ELF-1 (cell line): ENCODE measurements around the gene WDR82.

Experiments
- DNase-seq: peaks from one replicate; pipeline ENCODE4 v3.0.0-alpha.2; 2016; ENCODE audit warnings: low read depth, low spot score

Gene WDR82

GRCh38 chr3:52308308-52308707 lies 29.9 kb upstream of the WDR82 start:
- no peak for DNase-seq

DNA sequence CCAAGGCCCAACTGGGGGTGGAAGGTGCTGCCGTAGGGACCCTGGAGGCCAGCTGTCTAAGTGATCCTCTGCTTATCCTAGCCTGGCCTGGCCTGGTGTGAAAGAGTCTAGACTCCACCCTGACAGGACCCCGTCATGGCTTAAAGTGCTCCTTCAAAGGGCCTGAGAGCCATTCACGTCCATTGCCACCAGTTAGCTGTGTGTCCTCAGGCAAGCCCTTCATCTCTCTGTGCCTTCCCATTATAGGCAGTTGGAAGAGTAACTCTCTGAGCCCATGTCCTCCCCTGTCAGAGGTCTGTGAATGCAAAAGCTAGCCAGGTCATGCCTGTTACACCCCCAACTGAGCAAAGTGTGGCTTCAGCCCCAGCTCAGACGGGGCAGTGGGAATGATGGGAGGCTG lies 28.5 kb upstream of the WDR82 start:
- no peak for DNase-seq

- no peak for DNase-seq
These were observed 27.5 kb upstream of the WDR82 start for GRCh38 chr3:52305926-52306325.

- DNase-seq = no peak
These were observed 25.4 kb upstream of the WDR82 start for GRCh38 chr3:52303811-52304210.

DNA sequence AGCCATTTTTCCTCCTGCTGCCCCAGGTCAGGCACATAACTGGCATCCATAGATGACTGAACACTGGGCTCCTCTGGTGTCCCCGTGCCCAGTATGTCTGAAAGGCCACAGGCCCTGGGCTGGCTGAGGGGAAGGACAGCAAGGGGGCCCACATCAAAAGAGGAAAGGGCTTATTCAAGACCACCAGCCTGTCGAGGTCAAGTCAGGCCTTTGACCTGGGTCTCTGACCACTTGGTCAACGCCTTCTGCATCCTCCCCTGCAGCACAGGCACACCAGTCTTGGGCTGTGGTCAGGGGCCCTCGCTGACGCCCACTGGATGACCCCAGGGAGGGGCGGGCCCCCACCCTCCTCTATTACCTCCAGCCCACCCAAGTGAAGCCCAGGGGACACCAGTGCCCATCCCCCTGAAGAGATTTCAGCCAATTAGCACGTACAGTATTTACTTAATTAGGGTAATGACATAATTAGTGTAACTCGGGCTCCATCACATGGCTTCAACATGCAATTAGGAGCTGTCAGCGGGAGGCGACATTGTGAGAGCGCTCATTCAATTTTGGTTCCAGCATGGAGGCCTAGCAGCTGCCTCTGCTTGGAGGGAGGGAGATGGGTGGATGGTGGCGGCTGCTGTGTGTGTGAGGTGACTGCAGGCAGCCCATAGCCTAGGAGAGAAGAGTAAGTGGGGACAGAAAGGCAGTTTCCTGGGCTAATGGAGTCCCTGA lies 24.1 kb upstream of the WDR82 start:
- DNase-seq = no peak

- peak; percentile 74 for DNase-seq
These were observed 21.6 kb upstream of the WDR82 start for GRCh38 chr3:52299879-52300611.

DNA sequence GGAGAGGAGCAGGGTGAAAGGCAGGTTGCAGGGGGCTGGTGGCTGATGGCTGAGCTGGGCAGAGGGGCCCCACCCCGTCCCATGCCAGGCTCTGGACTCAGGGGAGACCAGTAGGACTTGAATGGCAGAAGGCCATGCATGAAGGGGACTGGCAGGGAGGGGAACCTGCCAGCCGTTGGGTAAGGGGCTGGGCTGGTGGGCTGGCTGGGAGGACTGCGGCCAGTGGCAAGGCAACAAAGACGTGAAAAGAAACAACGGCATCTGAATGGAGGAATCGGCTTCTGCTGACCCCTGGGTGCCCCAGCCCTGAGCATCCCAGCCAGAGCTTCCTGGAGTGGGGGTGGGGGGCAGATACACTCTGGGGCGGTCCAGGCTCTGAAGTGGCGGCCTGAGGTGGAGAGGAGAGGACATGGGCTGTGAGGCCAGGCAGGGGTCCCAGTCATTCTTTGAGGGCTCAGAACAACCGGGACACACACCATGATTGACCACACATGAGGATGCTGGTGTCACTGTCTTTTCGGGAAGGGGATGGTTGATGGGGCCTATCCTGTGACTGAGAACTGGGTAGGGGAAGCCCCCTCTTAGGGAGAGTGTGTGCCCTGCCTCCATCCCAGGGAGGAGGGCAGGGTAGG lies 20.9 kb upstream of the WDR82 start:
- DNase-seq = no peak

DNA sequence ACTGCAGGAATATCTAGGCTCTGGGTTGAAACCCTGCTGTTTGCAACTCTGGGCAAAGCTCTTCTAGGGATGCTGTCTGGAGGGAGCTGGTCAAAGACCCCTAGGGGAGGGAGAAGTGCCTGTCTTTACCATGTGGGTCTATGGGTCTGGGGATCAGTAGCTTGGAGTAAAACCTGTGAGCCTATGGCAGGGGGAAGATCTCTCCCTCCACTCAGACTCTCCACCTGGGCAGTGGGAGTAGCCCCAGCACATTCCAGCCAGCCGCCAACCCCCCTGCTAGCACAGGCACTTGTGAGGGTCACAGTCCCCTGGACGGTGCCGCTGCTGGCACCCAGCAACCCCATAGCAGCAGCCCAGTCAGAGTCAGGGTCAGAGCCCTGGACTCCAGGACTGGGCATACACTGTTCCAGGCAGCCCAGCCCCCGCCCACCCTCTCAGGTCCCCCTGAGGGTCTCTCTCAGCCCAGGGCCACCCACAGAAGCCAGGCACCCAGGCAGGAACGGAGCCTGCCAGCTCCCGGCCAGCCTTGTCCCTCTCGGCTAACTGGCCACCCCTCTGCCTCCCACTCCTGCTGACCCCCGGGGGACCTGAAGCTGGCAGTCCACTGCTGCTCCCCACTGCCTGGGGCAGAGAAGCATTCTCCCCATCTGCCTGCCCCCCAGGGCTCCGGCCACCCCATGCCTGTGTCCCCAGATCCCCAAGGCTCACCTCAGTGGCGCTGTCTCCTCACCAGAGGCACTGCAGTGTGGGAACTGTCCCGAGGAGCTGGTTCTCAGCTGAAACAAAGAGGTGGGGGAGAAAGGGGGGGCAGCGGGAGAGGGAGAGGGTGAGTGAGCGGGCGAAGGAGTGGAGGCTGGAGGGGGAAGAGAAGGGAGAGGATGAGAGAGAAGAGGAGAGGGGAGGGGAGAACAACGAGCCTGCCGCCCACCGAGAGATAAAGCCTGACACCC lies 20.0 kb upstream of the WDR82 start:
- no peak for DNase-seq

- no peak for DNase-seq
These were observed 19.0 kb upstream of the WDR82 start for GRCh38 chr3:52297242-52298148.

DNA sequence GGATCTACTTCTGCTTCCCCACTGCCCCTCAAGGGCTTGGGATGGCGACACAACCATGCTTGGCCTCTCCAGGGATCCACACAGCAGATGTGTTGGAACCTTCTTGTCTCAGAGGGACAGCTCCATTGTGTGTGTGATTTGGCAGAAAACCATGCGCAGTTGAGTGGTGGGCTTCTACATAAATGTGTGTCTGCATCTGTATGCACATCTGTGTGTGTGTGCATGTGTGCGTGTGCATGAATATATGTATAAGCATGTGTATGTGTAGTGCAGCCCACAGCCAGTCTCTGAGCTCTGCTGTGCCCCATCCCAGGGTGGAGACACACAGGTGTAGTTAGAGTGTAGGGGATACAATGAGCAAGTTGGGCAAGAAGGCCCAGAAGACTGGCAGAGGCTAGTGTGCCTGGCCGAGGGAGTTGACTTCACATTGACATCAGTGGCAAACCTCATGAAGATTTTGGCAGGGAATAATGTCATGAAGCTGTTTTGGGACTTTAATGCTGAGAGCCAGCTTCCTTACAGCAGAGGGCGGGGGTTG lies 17.3 kb upstream of the WDR82 start:
- DNase-seq = no peak

DNA sequence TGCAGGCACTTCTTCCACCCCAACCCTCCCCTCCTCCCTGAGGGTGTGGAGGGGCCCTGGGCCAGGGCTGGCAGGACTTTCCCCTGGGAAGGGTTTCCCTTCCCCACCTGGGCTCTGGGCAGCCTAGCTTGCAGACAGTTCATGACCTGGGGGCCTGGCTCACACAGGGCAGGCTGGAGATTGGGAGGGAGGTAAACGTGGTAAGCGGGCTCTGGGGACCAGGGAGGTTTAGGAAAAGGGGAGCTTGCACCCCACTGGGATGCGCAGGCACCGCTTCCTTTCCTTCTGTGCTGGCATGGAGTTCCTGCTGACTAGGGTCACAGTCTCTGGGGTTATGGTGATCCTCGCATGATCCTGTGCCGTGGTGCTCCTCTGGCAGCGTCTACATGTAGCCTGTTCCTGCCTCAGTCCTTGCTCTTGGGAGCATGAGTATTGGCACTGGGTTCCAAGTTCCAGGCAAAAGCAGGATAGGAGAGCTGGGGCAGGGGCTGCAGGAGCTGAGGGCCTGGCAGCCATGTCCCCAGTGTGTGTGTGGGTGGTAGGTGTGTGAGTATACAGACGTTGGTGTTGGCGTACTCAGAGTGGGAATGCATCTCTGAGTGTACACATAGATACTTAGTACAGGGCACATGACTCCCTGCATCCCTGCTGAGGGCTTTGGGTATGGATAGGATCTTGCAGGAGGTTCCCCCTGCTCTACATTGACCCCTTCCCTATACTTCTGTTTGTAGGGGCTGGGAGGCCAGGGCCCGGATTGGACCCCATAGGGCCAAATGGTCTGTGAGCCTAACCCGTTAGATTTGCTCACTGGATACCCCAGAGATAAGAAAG lies 16.1 kb upstream of the WDR82 start:
- DNase-seq = no peak

DNA sequence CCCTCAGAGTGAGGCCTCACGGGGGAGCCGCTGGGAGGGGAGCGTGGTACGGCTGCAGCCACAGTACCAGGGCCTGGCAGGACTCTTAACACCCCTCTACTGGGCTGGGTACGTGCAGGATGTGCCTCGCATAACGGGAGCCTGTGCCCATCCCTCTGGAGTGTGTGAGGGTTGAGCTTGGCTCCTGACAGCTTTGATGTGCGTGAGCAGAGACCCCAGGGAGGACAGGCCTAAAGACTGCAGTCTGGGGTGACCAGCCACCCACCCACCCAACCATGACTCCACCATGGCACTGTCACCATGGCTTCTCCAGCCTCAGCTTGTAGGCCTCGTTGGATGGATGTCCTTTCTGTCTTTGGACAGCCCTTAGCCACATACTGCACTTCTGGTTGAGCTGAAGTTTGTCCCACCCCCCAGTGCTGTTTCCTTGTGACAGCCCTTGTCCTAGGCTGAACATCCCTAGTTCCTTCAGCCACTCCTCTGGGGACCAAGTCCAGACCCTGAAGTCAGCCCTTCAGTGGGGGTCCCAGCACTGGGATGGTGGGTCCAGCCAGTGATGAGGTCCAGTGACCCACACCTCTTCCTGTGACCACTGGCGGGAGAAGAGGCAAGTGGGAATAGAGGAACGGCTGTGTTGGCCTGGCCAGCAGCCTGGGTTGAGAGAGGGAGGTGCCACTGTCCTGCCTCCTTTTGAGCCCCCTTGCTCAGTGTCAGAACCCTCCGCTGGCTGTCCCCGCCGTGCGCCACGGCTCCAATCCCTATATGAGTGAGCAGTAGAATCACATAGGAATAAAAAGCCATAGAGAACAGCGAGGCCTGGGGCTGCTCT lies 15.3 kb upstream of the WDR82 start:
- DNase-seq = no peak

DNA sequence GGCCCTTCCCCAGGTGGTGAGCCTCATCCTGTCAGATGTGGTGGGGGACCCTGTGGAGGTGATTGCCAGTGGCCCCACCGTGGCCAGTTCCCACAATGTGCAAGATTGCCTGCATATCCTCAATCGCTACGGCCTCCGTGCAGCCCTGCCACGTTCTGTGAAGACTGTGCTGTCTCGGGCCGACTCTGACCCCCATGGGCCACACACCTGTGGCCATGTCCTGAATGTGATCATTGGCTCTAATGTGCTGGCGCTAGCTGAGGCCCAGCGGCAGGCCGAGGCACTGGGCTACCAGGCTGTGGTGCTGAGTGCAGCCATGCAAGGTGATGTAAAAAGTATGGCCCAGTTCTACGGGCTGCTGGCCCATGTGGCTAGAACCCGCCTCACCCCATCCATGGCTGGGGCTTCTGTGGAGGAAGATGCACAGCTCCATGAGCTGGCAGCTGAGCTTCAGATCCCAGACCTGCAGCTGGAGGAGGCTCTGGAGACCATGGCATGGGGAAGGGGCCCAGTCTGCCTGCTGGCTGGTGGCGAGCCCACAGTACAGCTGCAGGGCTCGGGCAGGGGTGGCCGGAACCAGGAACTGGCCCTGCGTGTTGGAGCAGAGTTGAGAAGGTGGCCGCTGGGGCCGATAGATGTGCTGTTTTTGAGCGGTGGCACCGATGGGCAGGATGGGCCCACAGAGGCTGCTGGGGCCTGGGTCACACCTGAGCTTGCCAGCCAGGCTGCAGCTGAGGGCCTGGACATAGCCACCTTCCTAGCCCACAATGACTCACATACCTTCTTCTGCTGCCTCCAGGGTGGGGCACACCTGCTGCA lies 14.0 kb upstream of the WDR82 start:
- no peak for DNase-seq

GRCh38 chr3:52291508-52292181 lies 13.2 kb upstream of the WDR82 start:
- DNase-seq = no peak

- no peak for DNase-seq
These were observed 12.4 kb upstream of the WDR82 start for GRCh38 chr3:52290596-52291507.
